Activated CD4-positive, alpha-beta T cell treated with anti-CD3 and anti-CD28 coated beads, Interleukin-2, amount 50 U/mL, for 4 hours (primary cell): ENCODE data around the gene TTLL1.

Experiments
- DNase-seq, 2 experiments: peaks; one replicate each; pipeline ENCODE4 v3.0.0-alpha.2; 2020

Gene TTLL1

GRCh38 chr22:42991010-42991651 lies 98.1 kb downstream of the TTLL1 start:
- DNase-seq: no peak

- no peak for DNase-seq
These were observed 98.9 kb downstream of the TTLL1 start for GRCh38 chr22:42990131-42990838.
